H9 (cell line): Measurements from ENCODE around the gene SNX1. TPM values are rescaled to one million over a fixed set of nuclear protein-coding genes. Genes with fewer than 3 reads are reported as not detected.

Experiments used
- DNase-seq: peaks from one replicate; pipeline ENCODE4 v3.0.0-alpha.2; 2017
- H2AFZ ChIP-seq: one replicate; pipeline ENCODE4 v1.6.1; 2013; ENCODE audit warnings: mild to moderate bottlenecking, low read length, control low read depth, moderate library complexity
- H2AK5ac ChIP-seq: 2 replicates; pipeline ENCODE4 v1.6.1; 2013; ENCODE audit warnings: low read length, control low read depth, mixed read lengths; ENCODE audit not compliant: insufficient read length
- H2BK120ac ChIP-seq: one replicate; pipeline ENCODE4 v1.6.1; 2013; ENCODE audit warnings: low read depth, mild to moderate bottlenecking, low read length, control low read depth, inconsistent platforms; ENCODE audit not compliant: poor library complexity, severe bottlenecking
- H2BK12ac ChIP-seq: 2 replicates; pipeline ENCODE4 v1.6.1; 2013; ENCODE audit warnings: low read length, control low read depth, mixed read lengths, low read depth; ENCODE audit not compliant: insufficient read length
- H2BK15ac ChIP-seq: 2 replicates; pipeline ENCODE4 v1.6.1; 2013; ENCODE audit warnings: low read depth, low read length, control low read depth
- H2BK20ac ChIP-seq: one replicate; pipeline ENCODE4 v1.6.1; 2013; ENCODE audit warnings: low read depth, mild to moderate bottlenecking, low read length, control low read depth, inconsistent platforms; ENCODE audit not compliant: poor library complexity, severe bottlenecking
- H2BK5ac ChIP-seq: 2 replicates; pipeline ENCODE4 v1.6.1; 2013; ENCODE audit warnings: low read length, control low read depth, mixed read lengths; ENCODE audit not compliant: insufficient read length
- H3K14ac ChIP-seq: 2 replicates; pipeline ENCODE4 v1.6.1; 2013; ENCODE audit warnings: low read length, control low read depth; ENCODE audit not compliant: insufficient read depth
- H3K18ac ChIP-seq: 2 replicates; pipeline ENCODE4 v1.6.1; 2013; ENCODE audit warnings: low read depth, mild to moderate bottlenecking, mixed read lengths, low read length, control low read depth; ENCODE audit not compliant: insufficient read length
- H3K23ac ChIP-seq: 2 replicates; pipeline ENCODE4 v1.6.1; 2013; ENCODE audit warnings: low read length, control low read depth, mixed read lengths, low read depth; ENCODE audit not compliant: insufficient read length
- H3K23me2 ChIP-seq: 2 replicates; pipeline ENCODE4 v1.6.1; 2013; ENCODE audit warnings: low read depth, mild to moderate bottlenecking, mixed read lengths, low read length, control low read depth; ENCODE audit not compliant: insufficient read length, poor library complexity, severe bottlenecking
- H3K27ac ChIP-seq: 2 replicates; pipeline ENCODE4 v1.5.1; 2013; ENCODE audit warnings: low read length, control low read depth, mixed read lengths, low read depth; ENCODE audit not compliant: insufficient read length
- H3K27me3 ChIP-seq: 2 replicates; pipeline ENCODE4 v1.6.1; 2013; ENCODE audit warnings: low read length, control low read depth, inconsistent platforms; ENCODE audit not compliant: insufficient read depth
- H3K4ac ChIP-seq: 2 replicates; pipeline ENCODE4 v1.6.1; 2013; ENCODE audit warnings: low read depth, mild to moderate bottlenecking, control low read depth, inconsistent platforms, low read length, moderate library complexity
- H3K4me1 ChIP-seq: 2 replicates; pipeline ENCODE4 v1.6.1; 2013; ENCODE audit warnings: low read length, control low read depth, inconsistent platforms; ENCODE audit not compliant: insufficient read depth
- H3K4me2 ChIP-seq: 2 replicates; pipeline ENCODE4 v1.6.1; 2013; ENCODE audit warnings: low read length, control low read depth, mixed read lengths; ENCODE audit not compliant: insufficient read length, insufficient read depth
- H3K56ac ChIP-seq: 2 replicates; pipeline ENCODE4 v1.6.1; 2013; ENCODE audit warnings: low read depth, mild to moderate bottlenecking, mixed read lengths, low read length, control low read depth; ENCODE audit not compliant: insufficient read length
- H3K79me1 ChIP-seq: 2 replicates; pipeline ENCODE4 v1.6.1; 2013; ENCODE audit warnings: low read depth, mild to moderate bottlenecking, moderate library complexity, low read length, control low read depth, inconsistent platforms; ENCODE audit not compliant: insufficient read depth, poor library complexity, severe bottlenecking
- H3K79me2 ChIP-seq: 2 replicates; pipeline ENCODE4 v1.6.1; 2013; ENCODE audit warnings: low read length, control low read depth, inconsistent platforms; ENCODE audit not compliant: insufficient read depth
- H3K9ac ChIP-seq: 2 replicates; pipeline ENCODE4 v1.6.1; 2013; ENCODE audit warnings: low read length, control low read depth, mixed read lengths; ENCODE audit not compliant: insufficient read length; ENCODE audit errors: extremely low read depth
- H3K9me3 ChIP-seq: one replicate; pipeline ENCODE4 v1.6.1; 2013; ENCODE audit warnings: low read depth, low read length, inconsistent platforms; ENCODE audit not compliant: control insufficient read depth
- H3T11ph ChIP-seq: one replicate; pipeline ENCODE4 v1.6.1; 2013; ENCODE audit warnings: mild to moderate bottlenecking, low read length, control low read depth, inconsistent platforms
- H4K20me1 ChIP-seq: one replicate; pipeline ENCODE4 v1.6.1; 2013; ENCODE audit not compliant: control insufficient read depth, insufficient read length, insufficient read depth
- H4K5ac ChIP-seq: 2 replicates; pipeline ENCODE4 v1.6.1; 2013; ENCODE audit warnings: low read depth, mild to moderate bottlenecking, mixed read lengths, low read length, control low read depth; ENCODE audit not compliant: insufficient read length
- H4K8ac ChIP-seq: replicated peaks from 2 replicates; pipeline ENCODE4 v1.6.1; 2013; ENCODE audit warnings: low read length, control low read depth, mixed read lengths, low read depth; ENCODE audit not compliant: insufficient read length
- H4K91ac ChIP-seq: 2 replicates; pipeline ENCODE4 v1.6.1; 2013; ENCODE audit warnings: low read depth, mild to moderate bottlenecking, moderate library complexity, mixed read lengths, low read length, control low read depth; ENCODE audit not compliant: insufficient read length
- H3K27ac Mint-ChIP-seq, 3 experiments: 2 replicates in 2 of 3; 3 replicates in 1 of 3; pipeline ENCODE4 v1.8.0; 2020 to 2021; ENCODE audit warnings: mixed read lengths in 3 of 3, mild to moderate bottlenecking in 1 of 3, moderate library complexity in 1 of 3
- H3K27me3 Mint-ChIP-seq: 2 replicates; pipeline ENCODE4 v1.8.0; 2021; ENCODE audit warnings: low read depth, mild to moderate bottlenecking, moderate library complexity, mixed read lengths
- H3K36me3 Mint-ChIP-seq, 3 experiments: 2 replicates in 2 of 3; 3 replicates in 1 of 3; pipeline ENCODE4 v1.8.0; 2020 to 2021; ENCODE audit warnings: low read depth in 3 of 3, mixed read lengths in 3 of 3; ENCODE audit not compliant: insufficient read depth in 1 of 3
- H3K4me1 Mint-ChIP-seq, 2 experiments: 2 replicates each; pipeline ENCODE4 v1.8.0; 2020; ENCODE audit warnings: mixed read lengths in 2 of 2
- H3K4me3 Mint-ChIP-seq, 2 experiments: 2 replicates in 1 of 2; 3 replicates in 1 of 2; pipeline ENCODE4 v1.8.0; 2020 to 2021; ENCODE audit warnings: mild to moderate bottlenecking in 2 of 2, mixed read lengths in 2 of 2, moderate library complexity in 1 of 2
- H3K9me3 Mint-ChIP-seq, 2 experiments: 2 replicates in 1 of 2; 3 replicates in 1 of 2; pipeline ENCODE4 v1.8.0; 2020; ENCODE audit warnings: mild to moderate bottlenecking in 2 of 2, mixed read lengths in 2 of 2, moderate library complexity in 1 of 2
- WGBS: extraction: QIAGEN DNeasy Blood & Tissue Kit; methylation state at CpG from one replicate; pipeline ENCODE4 v1.1.7; 2013; ENCODE audit warnings: missing lambda C conversion rate, low lambda C conversion rate, mixed read lengths; ENCODE audit not compliant: insufficient read length; ENCODE audit errors: extremely low coverage; 5-methylcytosine and 5-hydroxymethylcytosine counted together
- total RNA-seq: library from RNA; stranded (reverse); gene quantifications from 2 replicates; pipeline ENCODE4 v1.2.1, GENCODE V29; 2021
- TF ChIP-seq, protein P1 (sequence below): fragments of 200-600 bp; sonication (generic); conservative IDR thresholded peaks from 3 replicates; pipeline ENCODE4 v1.8.0; 2021; ENCODE audit warnings: antibody characterized with exemption, mild to moderate bottlenecking

The SNX1 gene
- total RNA-seq, 1 experiment from 2014 or later = 58.8 TPM

DNA sequence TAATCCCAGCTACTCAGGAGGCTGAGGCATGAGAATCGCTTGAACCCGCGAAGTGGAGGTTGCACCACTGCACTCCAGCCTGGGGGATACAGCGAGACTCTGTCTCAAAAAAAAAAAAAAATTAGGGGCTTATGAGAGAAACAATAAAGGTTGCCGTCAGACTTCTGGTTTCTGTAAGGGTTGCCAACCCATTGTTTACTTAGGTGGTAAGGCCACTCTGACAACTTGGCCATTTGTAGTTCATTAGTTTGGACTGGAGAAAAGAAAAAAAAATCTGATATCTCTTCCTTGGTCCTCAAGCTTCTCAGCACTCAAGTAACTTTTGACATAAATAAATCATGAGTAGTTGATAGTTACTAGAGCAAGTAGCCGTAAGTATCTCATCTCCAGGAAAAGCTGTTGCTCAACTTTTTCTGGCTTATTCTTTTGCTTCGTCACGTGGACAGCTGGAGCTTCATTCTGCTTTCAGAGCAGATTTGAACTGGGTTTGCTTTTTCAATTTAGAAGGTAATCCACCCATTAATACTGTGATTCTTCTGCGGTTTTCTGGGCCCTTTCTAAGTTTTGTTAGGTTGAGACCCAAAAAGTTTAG is 9.4 kb downstream of the SNX1 start:
- Histone ChIP-seq H3K56ac (no peak overlapping the region), H3K9me3 (no peaks in the 10 kb centered on the region), H3K9ac (no peak overlapping the region), H3K79me2 (peaks cover 2% of the 10 kb centered on the region; the same call in 1 of the 2 replicates), H2BK5ac (no peak overlapping the region), H3K27me3 (no peaks in the 10 kb centered on the region), H2BK12ac (no peak overlapping the region), H3K4me2 (no peak overlapping the region), H2BK15ac (no peak overlapping the region), H3K4me1 (no peaks in the 10 kb centered on the region), H4K8ac (no peak overlapping the region), H2AFZ (no peak overlapping the region), H4K5ac (no peak overlapping the region), H4K20me1 (no peaks in the 10 kb centered on the region), H3K79me1 (peaks cover 5% of the 10 kb centered on the region), H3K14ac (no peak overlapping the region), H3K23ac (no peak overlapping the region), H3T11ph (no peak overlapping the region), H2AK5ac (no peak overlapping the region), H2BK120ac (no peak overlapping the region), H3K27ac (no peak overlapping the region), H3K23me2 (no peaks in the 10 kb centered on the region), H2BK20ac (no peak overlapping the region), H3K4ac (no peak overlapping the region), H3K18ac (no peak overlapping the region), H4K91ac (no peak overlapping the region)
- Mint-ChIP-seq H3K36me3 (peaks cover 0 to 2% (median 0%) of the 10 kb centered on the region in 3 experiments; a peak in 2 of 7 replicates), H3K27ac (no peak overlapping the region), H3K4me3 (no peak overlapping the region), H3K4me1 (no peaks in the 10 kb centered on the region), H3K9me3 (no peaks in the 10 kb centered on the region), H3K27me3 (no peaks in the 10 kb centered on the region)
- whole genome bisulfite sequencing = no CpG with 5 or more reads among the region's 9 CpGs
- no peak for DNase-seq
- TF ChIP-seq, protein P1, sequence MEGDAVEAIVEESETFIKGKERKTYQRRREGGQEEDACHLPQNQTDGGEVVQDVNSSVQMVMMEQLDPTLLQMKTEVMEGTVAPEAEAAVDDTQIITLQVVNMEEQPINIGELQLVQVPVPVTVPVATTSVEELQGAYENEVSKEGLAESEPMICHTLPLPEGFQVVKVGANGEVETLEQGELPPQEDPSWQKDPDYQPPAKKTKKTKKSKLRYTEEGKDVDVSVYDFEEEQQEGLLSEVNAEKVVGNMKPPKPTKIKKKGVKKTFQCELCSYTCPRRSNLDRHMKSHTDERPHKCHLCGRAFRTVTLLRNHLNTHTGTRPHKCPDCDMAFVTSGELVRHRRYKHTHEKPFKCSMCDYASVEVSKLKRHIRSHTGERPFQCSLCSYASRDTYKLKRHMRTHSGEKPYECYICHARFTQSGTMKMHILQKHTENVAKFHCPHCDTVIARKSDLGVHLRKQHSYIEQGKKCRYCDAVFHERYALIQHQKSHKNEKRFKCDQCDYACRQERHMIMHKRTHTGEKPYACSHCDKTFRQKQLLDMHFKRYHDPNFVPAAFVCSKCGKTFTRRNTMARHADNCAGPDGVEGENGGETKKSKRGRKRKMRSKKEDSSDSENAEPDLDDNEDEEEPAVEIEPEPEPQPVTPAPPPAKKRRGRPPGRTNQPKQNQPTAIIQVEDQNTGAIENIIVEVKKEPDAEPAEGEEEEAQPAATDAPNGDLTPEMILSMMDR = no peak
